H1 (cell line): ENCODE measurements around the gene THBS1. TPM values are rescaled to one million over a fixed set of nuclear protein-coding genes. Genes with fewer than 3 reads are reported as not detected.

Experiments
- CTCF ChIA-PET: fragments of 300-600 bp; sonication (Branson Sonifier 250); formaldehyde crosslinking; loops from one replicate; lab custom pipeline; 2021; ENCODE audit not compliant: partially characterized antibody; lab: Charles Lee
- POLR2A ChIA-PET: fragments of 300-600 bp; sonication (Branson Sonifier 250); formaldehyde crosslinking; loops from one replicate; lab custom pipeline; 2021; ENCODE audit warnings: inconsistent platforms; ENCODE audit not compliant: partially characterized antibody; lab: Charles Lee
- DNase-seq, 2 experiments: peaks; one replicate each; pipeline versions ENCODE4 v3.0.0 to v3.0.0-alpha.2; 2010 to 2022; ENCODE audit warnings: low spot score in 2 of 2, low read depth in 1 of 2, mixed read lengths in 1 of 2
- FAIRE-seq: peaks from 2 replicates; lab custom pipeline; 2011; peaks lifted over from hg19 to GRCh38; lab: Jason Lieb, UNC
- H2AFZ ChIP-seq: 2 replicates; pipeline ENCODE4 v1.8.1; 2012; ENCODE audit warnings: low read length, inconsistent platforms
- H2AK5ac ChIP-seq: 2 replicates; pipeline ENCODE4 v1.6.1; 2013; ENCODE audit warnings: low read depth, low read length
- H2BK120ac ChIP-seq: replicated peaks from 2 replicates; pipeline ENCODE3; 2013; ENCODE audit warnings: low read depth, low read length, inconsistent platforms
- H2BK12ac ChIP-seq: 2 replicates; pipeline ENCODE4 v1.6.1; 2013; ENCODE audit warnings: low read depth, low read length
- H2BK15ac ChIP-seq: 2 replicates; pipeline ENCODE4 v1.6.1; 2013; ENCODE audit warnings: low read length
- H2BK20ac ChIP-seq: 2 replicates; pipeline ENCODE4 v1.6.1; 2013; ENCODE audit warnings: low read length
- H2BK5ac ChIP-seq: 2 replicates; pipeline ENCODE4 v1.6.1; 2013; ENCODE audit warnings: low read depth, low read length
- H3K14ac ChIP-seq: 2 replicates; pipeline ENCODE4 v1.6.1; 2013; ENCODE audit warnings: inconsistent platforms; ENCODE audit not compliant: insufficient read length
- H3K18ac ChIP-seq: 2 replicates; pipeline ENCODE4 v1.6.1; 2013; ENCODE audit warnings: low read length; ENCODE audit errors: extremely low read depth
- H3K23ac ChIP-seq: 2 replicates; pipeline ENCODE4 v1.6.1; 2013; ENCODE audit warnings: inconsistent platforms; ENCODE audit not compliant: insufficient read length
- H3K23me2 ChIP-seq: 2 replicates; pipeline ENCODE4 v1.6.1; 2013; ENCODE audit warnings: low read depth, low read length
- H3K27ac ChIP-seq: 2 replicates; pipeline ENCODE4 v1.6.1; 2011; ENCODE audit warnings: low read depth, low read length, inconsistent platforms
- H3K27me3 ChIP-seq, 4 experiments: replicated peaks in 1 of 4; 1 replicate in 1 of 4; 2 replicates in 3 of 4; pipeline versions ENCODE4 v1.6.1 to v1.8.1; 2011 to 2013; ENCODE audit warnings: low read length in 3 of 4, mild to moderate bottlenecking in 3 of 4, inconsistent platforms in 2 of 4, mixed read lengths in 2 of 4, moderate library complexity in 1 of 4; ENCODE audit not compliant: control insufficient read depth in 3 of 4, insufficient read depth in 3 of 4; ENCODE audit errors: extremely low read depth in 1 of 4
- H3K36me3 ChIP-seq, 4 experiments: 2 replicates each; pipeline versions ENCODE4 v1.6.1 to v1.8.1; 2011 to 2013; ENCODE audit warnings: mild to moderate bottlenecking in 4 of 4, low read length in 3 of 4, moderate library complexity in 2 of 4, control low read depth in 1 of 4, inconsistent platforms in 1 of 4; ENCODE audit not compliant: insufficient read depth in 4 of 4, control insufficient read depth in 2 of 4
- H3K4ac ChIP-seq: replicated peaks from 2 replicates; pipeline ENCODE3; 2013; ENCODE audit warnings: low read length, low read depth, mixed read lengths, inconsistent platforms; ENCODE audit not compliant: insufficient read length
- H3K4me1 ChIP-seq, 4 experiments: replicated peaks in 1 of 4; 1 replicate in 1 of 4; 2 replicates in 3 of 4; pipeline versions ENCODE4 v1.6.1 to v1.8.1; 2011 to 2013; ENCODE audit warnings: low read length in 3 of 4, inconsistent platforms in 2 of 4, mixed read lengths in 1 of 4; ENCODE audit not compliant: insufficient read depth in 4 of 4, control insufficient read depth in 3 of 4
- H3K4me2 ChIP-seq, 2 experiments: 2 replicates each; pipeline versions ENCODE4 v1.6.1 to v1.8.1; 2011 to 2013; ENCODE audit warnings: low read depth in 2 of 2, low read length in 2 of 2, control low read depth in 1 of 2, inconsistent platforms in 1 of 2, mild to moderate bottlenecking in 1 of 2; ENCODE audit not compliant: insufficient read depth in 1 of 2
- H3K4me3 ChIP-seq, 4 experiments: fragments of 200-600, 300-600 bp in 1 of 4; sonication (generic), shearing (Covaris generic), sonication (Bioruptor Twin) in 1 of 4; 2 replicates each; pipeline versions ENCODE4 v1.5.1 to v1.8.1; 2011 to 2016; ENCODE audit warnings: low read length in 4 of 4, low read depth in 3 of 4, control low read depth in 2 of 4, inconsistent platforms in 2 of 4, mild to moderate bottlenecking in 2 of 4, mixed read lengths in 1 of 4, moderate library complexity in 1 of 4; ENCODE audit not compliant: insufficient read depth in 2 of 4; ENCODE audit errors: extremely low read depth in 1 of 4
- H3K56ac ChIP-seq: replicated peaks from 2 replicates; pipeline ENCODE3; 2013; ENCODE audit warnings: low read depth, mild to moderate bottlenecking, mixed read lengths, low read length, inconsistent platforms; ENCODE audit not compliant: insufficient read length
- H3K79me1 ChIP-seq: 2 replicates; pipeline ENCODE4 v1.6.1; 2013; ENCODE audit warnings: low read depth, low read length, control low read depth
- H3K79me2 ChIP-seq, 2 experiments: 2 replicates each; pipeline versions ENCODE4 v1.6.1 to v1.8.1; 2012 to 2013; ENCODE audit warnings: low read length in 2 of 2, mild to moderate bottlenecking in 2 of 2, inconsistent platforms in 1 of 2; ENCODE audit not compliant: insufficient read depth in 2 of 2, control insufficient read depth in 1 of 2
- H3K9ac ChIP-seq, 4 experiments: replicated peaks in 1 of 4; 1 replicate in 1 of 4; 2 replicates in 3 of 4; pipeline versions ENCODE4 v1.6.1 to v1.8.1; 2011 to 2013; ENCODE audit warnings: low read depth in 3 of 4, low read length in 3 of 4, control low read depth in 2 of 4, mild to moderate bottlenecking in 2 of 4, moderate library complexity in 2 of 4, inconsistent platforms in 1 of 4; ENCODE audit errors: extremely low read depth in 1 of 4
- H3K9me3 ChIP-seq, 2 experiments: 2 replicates each; pipeline versions ENCODE4 v1.6.1 to v1.8.1; 2012 to 2013; ENCODE audit warnings: mild to moderate bottlenecking in 2 of 2, moderate library complexity in 2 of 2, control low read depth in 1 of 2, inconsistent platforms in 1 of 2, low read depth in 1 of 2, low read length in 1 of 2, mixed read lengths in 1 of 2; ENCODE audit not compliant: insufficient read depth in 2 of 2
- H4K20me1 ChIP-seq, 2 experiments: replicated peaks in 1 of 2; 2 replicates each; pipeline versions ENCODE3 to v1.8.1; 2011 to 2013; ENCODE audit warnings: inconsistent platforms in 2 of 2, low read length in 2 of 2, mild to moderate bottlenecking in 1 of 2; ENCODE audit not compliant: insufficient read depth in 2 of 2, control insufficient read depth in 1 of 2
- H4K5ac ChIP-seq: 2 replicates; pipeline ENCODE4 v1.6.1; 2013; ENCODE audit warnings: low read length, low read depth, mixed read lengths, inconsistent platforms; ENCODE audit not compliant: insufficient read length
- H4K8ac ChIP-seq: 2 replicates; pipeline ENCODE4 v1.8.0; 2013; ENCODE audit warnings: mild to moderate bottlenecking, moderate library complexity, low read length, inconsistent platforms; ENCODE audit not compliant: insufficient read depth; ENCODE audit errors: extremely low read depth
- H4K91ac ChIP-seq: replicated peaks from 2 replicates; pipeline ENCODE3; 2013; ENCODE audit warnings: low read length, mixed read lengths, inconsistent platforms; ENCODE audit not compliant: insufficient read length
- HDAC2 ChIP-seq, 2 experiments: fragments of 300-600 bp in 1 of 2; sonication (generic) in 1 of 2; IDR thresholded peaks; 2 replicates each; pipeline ENCODE4 v1.6.1; 2011 to 2012; ENCODE audit warnings: low read depth in 2 of 2, low read length in 2 of 2, mild to moderate bottlenecking in 2 of 2, moderate library complexity in 2 of 2, borderline replicate concordance in 1 of 2, inconsistent platforms in 1 of 2
- SAP30 ChIP-seq: fragments of 300-600 bp; sonication (generic); IDR thresholded peaks from 2 replicates; pipeline ENCODE4 v1.7.1; 2012; ENCODE audit warnings: low read length, moderate library complexity, mild to moderate bottlenecking, inconsistent platforms; ENCODE audit not compliant: insufficient read depth, insufficient replicate concordance
- WGBS, 2 experiments: shearing (Covaris generic) in 1 of 2; methylation state at CpG; one replicate each; pipeline versions ENCODE4 v1.1.6 to v1.1.7; 2013 to 2015; ENCODE audit warnings: low lambda C conversion rate in 2 of 2, mixed read lengths in 2 of 2, inconsistent platforms in 1 of 2, low coverage in 1 of 2, missing lambda C conversion rate in 1 of 2; ENCODE audit not compliant: insufficient replicate concordance in 2 of 2, insufficient coverage in 1 of 2, insufficient read length in 1 of 2; ENCODE audit errors: extremely low coverage in 1 of 2, missing lambda C conversion rate in 1 of 2; 5-methylcytosine and 5-hydroxymethylcytosine counted together
- polyA plus RNA-seq, 7 experiments: library from polyadenylated mRNA; depleted of rRNA in 3 of 7; stranded (reverse) in 5 of 7; unstranded in 2 of 7; fragments of >200 nt in 5 of 7; fragments of 200-250 nt in 2 of 7; gene quantifications; 1 replicate in 5 of 7; 2 replicates in 1 of 7; 4 replicates in 1 of 7; pipeline versions ENCODE4 v1.2.1 to v1.2.3, GENCODE V29; 2011 to 2013; ENCODE audit warnings: missing spikeins in 2 of 7, mixed read lengths in 2 of 7
- total RNA-seq: library from RNA; stranded (reverse); fragmentation: NEBNext Ultra II Directional; extraction: Animal tissue kit (Norgen Biotek cat#: 25700); gene quantifications from 2 replicates; pipeline ENCODE4 v1.2.1, GENCODE V29; 2021

The THBS1 gene
- total and polyA plus RNA-seq, 2 of the 8 experiments (the other 6 are each of a cell fraction or from before 2014, with no cell fraction given) = 10.3 to 63.3 TPM

DNA sequence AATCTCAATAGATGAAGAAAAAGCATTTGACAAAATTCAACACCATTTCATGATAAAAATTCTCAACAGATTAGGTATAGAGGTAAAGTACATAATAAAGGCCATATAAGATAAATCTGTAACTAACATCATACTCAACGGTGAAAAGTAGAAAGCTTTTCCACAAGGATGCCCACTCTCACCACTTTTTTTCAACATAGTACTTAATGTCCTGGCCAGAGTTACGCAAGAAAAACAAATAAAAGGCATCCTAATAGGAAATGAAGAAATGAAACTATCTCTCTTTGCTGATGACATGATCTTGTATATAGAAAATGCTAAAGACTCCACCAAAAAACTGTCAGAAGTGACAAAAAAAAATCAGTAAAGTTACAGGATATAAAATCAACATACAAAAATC, 33.0 kb downstream of the THBS1 start:
- Histone ChIP-seq H3K4me3 (no peak overlapping the region), H2BK20ac (no peak overlapping the region), H3K79me1 (no peaks in the 10 kb centered on the region), H3K23me2 (no peaks in the 10 kb centered on the region), H3K4ac (no peak overlapping the region), H4K20me1 (no peaks in the 10 kb centered on the region), H3K27ac (no peak overlapping the region), H2AFZ (no peak overlapping the region), H4K5ac (no peak overlapping the region), H4K91ac (no peak overlapping the region), H2BK5ac (no peak overlapping the region), H3K9me3 (peaks cover 0 to 2% of the 10 kb centered on the region in 2 experiments; a peak in 2 of 4 replicates), H3K4me1 (no peaks in the 10 kb centered on the region), H3K56ac (no peak overlapping the region), H2AK5ac (no peak overlapping the region), H3K9ac (no peak overlapping the region), H3K79me2 (no peaks in the 10 kb centered on the region), H4K8ac (no peak overlapping the region), H3K14ac (no peak overlapping the region), H2BK15ac (no peak overlapping the region), H3K18ac (no peak overlapping the region), H3K36me3 (no peaks in the 10 kb centered on the region), H2BK120ac (no peak overlapping the region), H3K23ac (no peak overlapping the region), H3K27me3 (no peaks in the 10 kb centered on the region), H2BK12ac (no peak overlapping the region), H3K4me2 (no peak overlapping the region)
- FAIRE-seq (no peak), DNase-seq (no peak)
- TF ChIP-seq SAP30 = no peak
- TF ChIP-seq HDAC2 (IDR thresholded peaks at IDR 0.05; ENCODE audit: borderline replicate concordance in 1 of 2, low read depth in 2 of 2, low read length in 2 of 2) = no peak
- CTCF ChIA-PET = no interaction called here
- POLR2A ChIA-PET = no interaction called here
- WGBS, 2 experiments = 94% methylated on average over 2 of the region's 2 CpGs; no CpG with 5 or more reads in 1 of the 2 experiments
